HG03135 (cell line): ENCODE results near the gene C16orf74.

Experiments
- ATAC-seq: cut with Tn5 transposase; IDR thresholded peaks from one replicate; pipeline ENCODE4 v1.9.1; 2021; ENCODE audit warnings: mild to moderate bottlenecking, moderate library complexity; ENCODE audit not compliant: unreplicated experiment

The C16orf74 gene

GRCh38 chr16:85774811-85775210 is 23.9 kb upstream of the C16orf74 start:
- ATAC-seq: no peak

- no peak for ATAC-seq
These were observed 23.2 kb upstream of the C16orf74 start for GRCh38 chr16:85774136-85774535.

GRCh38 chr16:85773044-85773443 is 22.1 kb upstream of the C16orf74 start:
- no peak for ATAC-seq

GRCh38 chr16:85770741-85771140 is 19.8 kb upstream of the C16orf74 start:
- ATAC-seq: no peak

GRCh38 chr16:85768199-85768598 is 17.3 kb upstream of the C16orf74 start:
- ATAC-seq: no peak

GRCh38 chr16:85767531-85767930 is 16.6 kb upstream of the C16orf74 start:
- no peak for ATAC-seq

GRCh38 chr16:85765767-85766166 is 14.9 kb upstream of the C16orf74 start:
- ATAC-seq: no peak

- no peak for ATAC-seq
These were observed 14.3 kb upstream of the C16orf74 start for GRCh38 chr16:85765211-85765610.

GRCh38 chr16:85763616-85764015 is 12.7 kb upstream of the C16orf74 start:
- ATAC-seq: no peak

GRCh38 chr16:85762970-85763369 is 12.1 kb upstream of the C16orf74 start:
- no peak for ATAC-seq

GRCh38 chr16:85761861-85762260 is 11.0 kb upstream of the C16orf74 start:
- no peak for ATAC-seq

GRCh38 chr16:85759631-85760419 is 8.9 kb upstream of the C16orf74 start:
- no peak for ATAC-seq

GRCh38 chr16:85759136-85759535 is 8.2 kb upstream of the C16orf74 start:
- ATAC-seq: no peak

- ATAC-seq: no peak
These were observed 6.5 kb upstream of the C16orf74 start for GRCh38 chr16:85757341-85757822.

- ATAC-seq: peak; percentile 49
These were observed 5.3 kb upstream of the C16orf74 start for GRCh38 chr16:85755929-85756768.

- no peak for ATAC-seq
These were observed 3.5 kb upstream of the C16orf74 start for GRCh38 chr16:85754413-85754812.

- no peak for ATAC-seq
These were observed 3.1 kb upstream of the C16orf74 start for GRCh38 chr16:85753976-85754375.

- ATAC-seq: no peak
These were observed 2.7 kb upstream of the C16orf74 start for GRCh38 chr16:85753559-85753958.

- ATAC-seq: no peak
These were observed 1.9 kb upstream of the C16orf74 start for GRCh38 chr16:85752511-85753420.

- no peak for ATAC-seq
These were observed 1.0 kb upstream of the C16orf74 start for GRCh38 chr16:85751698-85752501.
